SU-DHL-6 (cell line): Measurements from ENCODE around the gene ADAM12.

ENCODE experiments used
- H2AFZ ChIP-seq: fragments of 200-600 bp; sonication (generic); 2 replicates; pipeline ENCODE4 v1.6.1; 2014; ENCODE audit warnings: low read depth, mild to moderate bottlenecking, moderate library complexity, mixed read lengths, antibody characterized with exemption, low read length; ENCODE audit not compliant: severe bottlenecking
- H3F3A ChIP-seq: fragments of 200-600 bp; shearing (Covaris generic); 2 replicates; pipeline ENCODE4 v1.6.0; 2016; ENCODE audit warnings: antibody characterized with exemption, mild to moderate bottlenecking; ENCODE audit not compliant: insufficient read depth
- H3K27ac ChIP-seq: fragments of 200-600 bp; sonication (generic); 2 replicates; pipeline ENCODE4 v1.5.1; 2016; ENCODE audit warnings: low read depth, mild to moderate bottlenecking, low read length, moderate library complexity, mixed read lengths
- H3K27me3 ChIP-seq: fragments of 200-600 bp; sonication (generic), shearing (Covaris generic); 2 replicates; pipeline ENCODE4 v1.6.0; 2014; ENCODE audit warnings: mild to moderate bottlenecking, low read length
- H3K36me3 ChIP-seq: fragments of 200-600 bp; sonication (generic); 2 replicates; pipeline ENCODE4 v1.6.1; 2014; ENCODE audit warnings: mild to moderate bottlenecking, low read length, mixed read lengths
- H3K4me2 ChIP-seq: fragments of 300-600, 200-600 bp; shearing (Covaris generic), sonication (generic); 2 replicates; pipeline ENCODE4 v1.6.0; 2014; ENCODE audit warnings: low read length, low read depth, mild to moderate bottlenecking; ENCODE audit not compliant: poor library complexity, severe bottlenecking
- H3K4me3 ChIP-seq: fragments of 200-600 bp; sonication (generic); 2 replicates; pipeline ENCODE4 v1.5.1; 2014; ENCODE audit warnings: antibody characterized with exemption, low read length, mild to moderate bottlenecking, mixed read lengths; ENCODE audit not compliant: insufficient read depth, poor library complexity, severe bottlenecking
- H3K79me2 ChIP-seq: fragments of 200-600 bp; sonication (generic); 2 replicates; pipeline ENCODE4 v1.6.1; 2014; ENCODE audit warnings: mild to moderate bottlenecking, low read length, moderate library complexity; ENCODE audit not compliant: insufficient read depth
- H3K9ac ChIP-seq: fragments of 200-600 bp; sonication (generic); 2 replicates; pipeline ENCODE4 v1.7.0; 2014; ENCODE audit warnings: mild to moderate bottlenecking, low read length
- H3K9me2 ChIP-seq: fragments of 200-600 bp; sonication (generic); replicated peaks from 2 replicates; pipeline ENCODE4 v1.6.1; 2014; ENCODE audit warnings: low read length; ENCODE audit not compliant: insufficient read depth
- H3K9me3 ChIP-seq: fragments of 200-600 bp; sonication (generic); 2 replicates; pipeline ENCODE4 v1.6.1; 2014; ENCODE audit warnings: low read length, mixed read lengths; ENCODE audit not compliant: insufficient read depth
- H4K20me1 ChIP-seq: fragments of 200-600 bp; sonication (generic); 2 replicates; pipeline ENCODE4 v1.6.1; 2014; ENCODE audit warnings: low read depth, mild to moderate bottlenecking, antibody characterized with exemption, low read length, moderate library complexity, mixed read lengths
- EZH2phosphoT487 ChIP-seq: fragments of 200-600 bp; sonication (generic), shearing (Covaris generic); conservative IDR thresholded peaks from 2 replicates; pipeline ENCODE4 v1.6.1; 2018; ENCODE audit warnings: mild to moderate bottlenecking, antibody characterized with exemption, low read length, moderate library complexity, mixed read lengths
- TF ChIP-seq, protein P1 (sequence below): fragments of 200-600 bp; sonication (generic); IDR thresholded peaks from one replicate; pipeline ENCODE4 v1.5.1; 2017; ENCODE audit warnings: antibody characterized with exemption, mild to moderate bottlenecking, low read length, moderate library complexity; ENCODE audit not compliant: insufficient read depth, poor library complexity, severe bottlenecking

Gene ADAM12

DNA sequence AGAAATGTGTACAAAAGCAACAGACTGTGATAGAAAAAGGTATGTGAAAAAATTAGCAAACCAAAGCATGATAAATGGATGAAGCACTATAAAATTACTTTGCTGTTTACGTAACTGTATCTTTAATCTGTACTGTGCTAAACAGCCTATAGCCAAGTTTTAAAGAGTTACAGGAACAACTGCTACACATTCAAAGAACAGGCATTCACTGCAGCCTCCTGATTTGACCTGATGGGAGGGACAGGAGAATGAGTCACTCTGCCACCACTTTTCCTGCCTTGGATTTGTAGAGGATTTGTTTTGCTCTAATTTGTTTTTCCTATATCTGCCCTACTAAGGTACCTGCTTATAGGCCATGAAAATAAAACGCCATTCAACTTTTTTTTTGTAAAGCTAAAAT is 375.8 kb downstream of the ADAM12 start:
- no peak overlapping the region for H3K4me2 ChIP-seq
- TF ChIP-seq EZH2phosphoT487 = no peak
- TF ChIP-seq, protein P1, sequence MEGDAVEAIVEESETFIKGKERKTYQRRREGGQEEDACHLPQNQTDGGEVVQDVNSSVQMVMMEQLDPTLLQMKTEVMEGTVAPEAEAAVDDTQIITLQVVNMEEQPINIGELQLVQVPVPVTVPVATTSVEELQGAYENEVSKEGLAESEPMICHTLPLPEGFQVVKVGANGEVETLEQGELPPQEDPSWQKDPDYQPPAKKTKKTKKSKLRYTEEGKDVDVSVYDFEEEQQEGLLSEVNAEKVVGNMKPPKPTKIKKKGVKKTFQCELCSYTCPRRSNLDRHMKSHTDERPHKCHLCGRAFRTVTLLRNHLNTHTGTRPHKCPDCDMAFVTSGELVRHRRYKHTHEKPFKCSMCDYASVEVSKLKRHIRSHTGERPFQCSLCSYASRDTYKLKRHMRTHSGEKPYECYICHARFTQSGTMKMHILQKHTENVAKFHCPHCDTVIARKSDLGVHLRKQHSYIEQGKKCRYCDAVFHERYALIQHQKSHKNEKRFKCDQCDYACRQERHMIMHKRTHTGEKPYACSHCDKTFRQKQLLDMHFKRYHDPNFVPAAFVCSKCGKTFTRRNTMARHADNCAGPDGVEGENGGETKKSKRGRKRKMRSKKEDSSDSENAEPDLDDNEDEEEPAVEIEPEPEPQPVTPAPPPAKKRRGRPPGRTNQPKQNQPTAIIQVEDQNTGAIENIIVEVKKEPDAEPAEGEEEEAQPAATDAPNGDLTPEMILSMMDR = no peak
- no peak overlapping the region for H2AFZ ChIP-seq
- no peak overlapping the region for H3K9ac ChIP-seq
- H3K9me3 ChIP-seq = no peaks in the 10 kb centered on the region
- no peaks in the 10 kb centered on the region for H3K9me2 ChIP-seq
- H3K4me3 ChIP-seq = no peak overlapping the region
- H3K36me3 ChIP-seq = no peaks in the 10 kb centered on the region
- no peaks in the 10 kb centered on the region for H3K27me3 ChIP-seq
- no peaks in the 10 kb centered on the region for H3K79me2 ChIP-seq
- H3K27ac ChIP-seq = no peak overlapping the region
- no peaks in the 10 kb centered on the region for H3F3A ChIP-seq
- H4K20me1 ChIP-seq = no peaks in the 10 kb centered on the region

DNA sequence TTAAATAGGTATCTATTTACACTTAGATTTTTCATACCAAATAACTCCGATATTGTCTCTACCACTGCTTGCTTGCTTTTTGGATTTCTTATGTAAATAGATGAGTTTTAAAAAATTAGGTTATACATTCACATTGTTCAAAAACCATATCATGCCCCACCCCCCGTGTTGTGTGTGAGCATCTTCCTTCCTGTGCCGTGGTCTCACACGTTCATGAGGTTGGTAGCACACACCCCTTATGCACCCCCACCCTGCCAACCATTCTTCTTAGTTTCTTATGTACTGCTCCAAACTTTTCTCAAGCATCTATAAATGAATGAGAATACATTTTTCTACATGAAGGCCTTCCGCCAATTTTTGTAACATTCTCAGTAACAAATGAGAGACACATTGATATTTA is 376.3 kb downstream of the ADAM12 start:
- no peak for TF ChIP-seq EZH2phosphoT487
- TF ChIP-seq, protein P1 = no peak
- H3K9ac ChIP-seq = no peak overlapping the region
- no peaks in the 10 kb centered on the region for H3K9me2 ChIP-seq
- no peaks in the 10 kb centered on the region for H3K27me3 ChIP-seq
- H2AFZ ChIP-seq = no peak overlapping the region
- H4K20me1 ChIP-seq = no peaks in the 10 kb centered on the region
- no peaks in the 10 kb centered on the region for H3K9me3 ChIP-seq
- no peaks in the 10 kb centered on the region for H3F3A ChIP-seq
- no peak overlapping the region for H3K27ac ChIP-seq
- no peak overlapping the region for H3K4me2 ChIP-seq
- H3K36me3 ChIP-seq = no peaks in the 10 kb centered on the region
- no peaks in the 10 kb centered on the region for H3K79me2 ChIP-seq
- no peak overlapping the region for H3K4me3 ChIP-seq

DNA sequence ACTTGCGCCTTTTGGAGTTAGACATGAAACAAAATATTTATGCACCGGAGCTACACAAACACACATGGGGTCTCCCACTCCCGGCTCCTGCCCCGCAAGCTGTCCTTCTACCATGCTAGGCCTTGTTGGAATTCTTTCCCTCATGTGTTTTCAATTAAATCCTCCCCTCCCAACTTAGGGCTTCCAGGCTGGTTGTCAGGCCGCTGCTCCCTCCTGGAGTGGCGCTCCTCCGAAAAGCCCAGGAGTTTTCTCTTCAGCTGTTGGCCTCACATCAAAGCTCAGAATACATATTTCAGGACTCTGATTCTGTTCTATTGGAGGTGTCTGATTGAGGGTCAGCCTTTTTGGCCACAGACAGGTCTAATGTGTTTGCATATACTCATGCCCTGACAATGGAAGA is 378.6 kb downstream of the ADAM12 start:
- no peak overlapping the region for H3K4me2 ChIP-seq
- TF ChIP-seq, protein P1 = no peak
- no peak for TF ChIP-seq EZH2phosphoT487

More for the DNA sequence above, 378.6 kb downstream of the ADAM12 start:
- Histone ChIP-seq H3K79me2 (no peaks in the 10 kb centered on the region), H3F3A (no peaks in the 10 kb centered on the region), H3K27me3 (no peaks in the 10 kb centered on the region), H2AFZ (no peak overlapping the region), H4K20me1 (no peaks in the 10 kb centered on the region), H3K9ac (no peak overlapping the region), H3K9me3 (no peaks in the 10 kb centered on the region), H3K36me3 (no peaks in the 10 kb centered on the region), H3K27ac (no peak overlapping the region), H3K4me3 (no peak overlapping the region), H3K9me2 (no peaks in the 10 kb centered on the region)
